T-helper 17 cell (primary cell): ENCODE measurements around the gene KCNA2. TPM values are rescaled to one million over a fixed set of nuclear protein-coding genes. Genes with fewer than 3 reads are reported as not detected.

Experiments
- ATAC-seq: fragments of 150-1000 bp; cut with Tn5 transposase; 2 replicates; pipeline ENCODE4 v1.10.0; 2021; ENCODE audit warnings: mild to moderate bottlenecking, moderate library complexity
- DNase-seq, 3 donors: peaks; one replicate each; pipeline versions ENCODE4 v3.0.0 to v3.0.0-alpha.2; 2020 to 2021
- H3K9me3 ChIP-seq: one replicate; pipeline ENCODE4 v1.7.0; 2013; ENCODE audit warnings: low read length, mild to moderate bottlenecking; ENCODE audit not compliant: control insufficient read depth, poor library complexity, severe bottlenecking
- H3K27ac Mint-ChIP-seq: one replicate; pipeline ENCODE4 v1.8.0; 2022; ENCODE audit warnings: mild to moderate bottlenecking, moderate library complexity, mixed read lengths
- H3K27me3 Mint-ChIP-seq: one replicate; pipeline ENCODE4 v1.8.0; 2022; ENCODE audit warnings: mixed read lengths
- H3K36me3 Mint-ChIP-seq: one replicate; pipeline ENCODE4 v1.8.0; 2022; ENCODE audit warnings: low read depth, mixed read lengths
- H3K4me1 Mint-ChIP-seq: one replicate; pipeline ENCODE4 v1.8.0; 2022; ENCODE audit warnings: mild to moderate bottlenecking, mixed read lengths
- H3K4me3 Mint-ChIP-seq: one replicate; pipeline ENCODE4 v1.8.0; 2022; ENCODE audit warnings: mild to moderate bottlenecking, moderate library complexity, mixed read lengths
- total RNA-seq, 4 donors: library from RNA in 2 of 4; stranded (reverse) in 2 of 4; gene quantifications; one replicate each; pipeline ENCODE4 v1.2.3 and lab custom pipeline; 2022 to 2026

Gene KCNA2
- total RNA-seq, 2 donors from 2014 or later = 3.1 to 3.9 TPM

DNA sequence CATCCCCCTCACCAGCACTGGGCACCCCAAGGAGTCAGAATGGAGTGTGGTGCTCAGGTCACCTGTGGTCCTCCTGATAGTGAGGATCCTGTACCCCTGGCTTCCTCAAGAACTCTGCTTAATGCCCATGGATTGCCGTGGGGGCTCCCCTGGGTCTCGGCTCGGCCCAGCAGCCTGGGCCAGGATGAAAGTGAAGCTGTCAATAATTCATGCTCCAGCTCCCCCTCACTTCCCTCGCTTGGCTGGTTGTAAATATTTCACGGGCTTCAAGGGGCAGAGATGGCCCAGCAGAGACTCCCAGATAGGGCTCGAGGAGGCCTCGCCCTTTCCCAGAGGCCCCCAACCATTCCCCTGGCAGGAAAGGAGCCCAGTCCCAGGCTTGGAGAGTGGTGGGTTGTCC, 44.6 kb downstream of the KCNA2 start:
- Mint-ChIP-seq H3K4me1 (no peaks in the 10 kb centered on the region), H3K36me3 (peaks cover 8% of the 10 kb centered on the region), H3K27me3 (peaks cover 74% of the 10 kb centered on the region), H3K4me3 (no peak overlapping the region), H3K27ac (no peak overlapping the region)
- DNase-seq (no peak), ATAC-seq (no peak)
- H3K9me3 ChIP-seq = no peaks in the 10 kb centered on the region

DNA sequence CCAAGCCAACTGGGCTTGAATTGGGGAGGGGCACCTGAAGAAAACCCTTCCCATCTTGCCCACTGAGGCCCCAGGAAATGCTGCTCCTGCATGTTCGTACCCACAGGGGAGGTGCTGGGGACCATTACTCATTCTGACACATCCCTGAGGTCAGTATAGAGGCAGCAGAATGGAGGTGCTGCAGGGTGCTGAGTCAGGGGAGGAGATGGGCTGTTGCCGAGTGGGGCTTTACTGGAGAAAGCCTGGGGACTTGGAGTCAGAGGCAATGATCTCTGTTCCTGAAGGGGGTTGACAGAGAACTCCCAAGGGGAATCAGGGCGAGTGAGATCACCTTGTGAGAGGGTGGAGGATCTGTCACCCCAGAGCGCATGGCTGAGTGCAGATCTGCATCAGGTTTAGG, 47.0 kb downstream of the KCNA2 start:
- DNase-seq (no peak), ATAC-seq (no peak)
- Mint-ChIP-seq H3K27me3 (peaks cover 64% of the 10 kb centered on the region), H3K27ac (no peak overlapping the region), H3K36me3 (peaks cover 8% of the 10 kb centered on the region), H3K4me1 (no peaks in the 10 kb centered on the region), H3K4me3 (no peak overlapping the region)
- H3K9me3 ChIP-seq = no peaks in the 10 kb centered on the region

GRCh38 chr1:110557481-110557880, 48.7 kb downstream of the KCNA2 start:
- Mint-ChIP-seq H3K27me3 (peaks cover 61% of the 10 kb centered on the region), H3K4me3 (no peak overlapping the region), H3K27ac (no peak overlapping the region), H3K36me3 (peaks cover 15% of the 10 kb centered on the region), H3K4me1 (peaks cover 3% of the 10 kb centered on the region)
- no peaks in the 10 kb centered on the region for H3K9me3 ChIP-seq
- DNase-seq (no peak), ATAC-seq (no peak)

- Mint-ChIP-seq H3K36me3 (peaks cover 13% of the 10 kb centered on the region), H3K27ac (no peak overlapping the region), H3K4me3 (no peak overlapping the region), H3K27me3 (peaks cover 66% of the 10 kb centered on the region), H3K4me1 (peaks cover 3% of the 10 kb centered on the region)
- DNase-seq = no peak
- H3K9me3 ChIP-seq = no peaks in the 10 kb centered on the region
- ATAC-seq = no peak
Measured at GRCh38 chr1:110556471-110556807, 49.7 kb downstream of the KCNA2 start.

DNA sequence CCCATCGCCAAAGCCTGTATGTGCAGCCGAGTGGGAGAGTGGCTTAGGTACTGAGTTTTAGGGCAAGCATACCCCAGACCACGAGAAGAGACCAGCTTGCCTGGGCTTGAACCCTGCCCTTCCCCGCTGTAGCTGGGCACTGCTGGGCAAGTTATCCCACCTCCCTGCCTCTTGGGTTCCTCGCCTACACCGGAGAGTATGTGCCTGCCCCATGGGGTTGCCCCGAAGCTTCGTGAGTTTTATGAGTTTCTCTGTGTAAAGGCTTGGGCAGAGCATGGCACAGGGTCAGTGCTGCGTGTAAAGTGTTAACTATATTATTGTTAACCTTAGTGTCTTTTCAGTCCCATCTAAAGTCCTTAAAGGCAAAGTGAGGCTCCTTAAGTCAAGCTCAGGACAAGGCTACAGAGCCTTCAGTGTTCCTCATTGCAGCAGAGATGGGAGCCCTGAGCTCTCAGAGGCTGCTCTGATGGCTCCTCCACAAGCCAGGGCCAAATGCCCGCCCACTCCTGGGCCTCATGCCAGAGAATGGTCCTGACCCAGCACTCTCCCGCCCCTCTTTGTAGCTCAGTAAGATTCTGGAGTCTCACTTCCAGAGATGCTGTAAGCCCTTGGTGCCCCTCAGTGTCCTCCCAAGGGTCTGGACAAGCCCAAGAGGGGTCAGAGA, 50.2 kb downstream of the KCNA2 start:
- H3K36me3 Mint-ChIP-seq = peaks cover 13% of the 10 kb centered on the region
- no peak overlapping the region for H3K4me3 Mint-ChIP-seq
- H3K4me1 Mint-ChIP-seq = peaks cover 3% of the 10 kb centered on the region
- H3K27ac Mint-ChIP-seq = no peak overlapping the region
- no peak for DNase-seq
- peaks cover 68% of the 10 kb centered on the region for H3K27me3 Mint-ChIP-seq
- ATAC-seq = no peak
- no peaks in the 10 kb centered on the region for H3K9me3 ChIP-seq

DNA sequence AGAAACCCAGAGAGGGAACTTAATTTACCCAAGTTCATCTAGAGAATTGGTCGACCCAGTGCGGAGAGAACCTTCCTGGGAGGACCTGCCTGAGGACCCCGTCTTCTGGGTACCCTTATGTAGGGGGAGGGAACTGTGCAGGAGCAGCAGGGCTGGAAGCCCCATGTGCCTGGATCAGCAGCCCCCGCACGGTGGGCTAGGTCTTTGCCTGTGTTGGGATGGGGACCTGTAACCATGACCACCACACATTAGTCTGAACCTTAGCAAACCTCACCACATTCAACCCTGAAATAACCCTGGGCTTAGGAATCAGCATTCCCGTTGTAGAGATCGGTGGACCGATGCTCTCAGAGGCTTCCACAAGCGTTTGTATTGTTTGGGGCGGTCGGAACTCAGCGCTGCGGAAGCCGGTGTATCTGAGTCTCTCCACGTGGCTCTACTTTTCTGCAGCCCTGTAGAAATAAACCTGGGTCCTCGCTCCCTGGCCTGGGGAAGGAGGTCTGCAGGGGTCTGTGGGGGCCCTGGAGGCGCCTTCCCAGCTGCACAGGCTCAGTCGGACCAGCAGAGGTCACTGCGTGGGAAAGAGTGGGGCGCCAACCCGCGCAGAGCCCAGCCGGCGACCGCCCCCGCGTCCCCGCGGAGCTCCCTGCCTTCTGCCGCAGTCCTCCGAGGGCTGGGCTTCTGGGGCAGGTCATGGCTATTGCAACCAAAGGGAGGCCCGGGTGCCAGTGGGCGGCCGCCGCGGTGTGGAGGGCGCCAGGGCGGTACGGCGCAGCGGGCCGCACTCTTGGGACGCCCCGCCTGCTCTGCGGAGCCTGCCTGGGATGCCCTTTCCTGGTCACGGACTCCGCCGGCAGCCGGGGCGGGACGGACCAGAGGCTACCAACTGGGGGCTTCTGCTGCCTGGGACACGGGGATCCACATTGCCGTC, 51.0 kb downstream of the KCNA2 start:
- Mint-ChIP-seq H3K4me1 (peaks cover 3% of the 10 kb centered on the region), H3K27ac (no peak overlapping the region), H3K36me3 (peaks cover 13% of the 10 kb centered on the region), H3K27me3 (peaks cover 73% of the 10 kb centered on the region), H3K4me3 (peak overlapping the region; percentile 57)
- DNase-seq (peak; percentile 22 to 43 (median 35)), ATAC-seq (peak; percentile 93)
- no peaks in the 10 kb centered on the region for H3K9me3 ChIP-seq

- Mint-ChIP-seq H3K4me3 (no peak overlapping the region), H3K36me3 (peaks cover 7% of the 10 kb centered on the region), H3K4me1 (peaks cover 3% of the 10 kb centered on the region), H3K27ac (no peak overlapping the region), H3K27me3 (peaks cover 75% of the 10 kb centered on the region)
- ATAC-seq = no peak
- no peaks in the 10 kb centered on the region for H3K9me3 ChIP-seq
- no peak for DNase-seq
Measured at GRCh38 chr1:110551278-110551809, 54.8 kb downstream of the KCNA2 start.

DNA sequence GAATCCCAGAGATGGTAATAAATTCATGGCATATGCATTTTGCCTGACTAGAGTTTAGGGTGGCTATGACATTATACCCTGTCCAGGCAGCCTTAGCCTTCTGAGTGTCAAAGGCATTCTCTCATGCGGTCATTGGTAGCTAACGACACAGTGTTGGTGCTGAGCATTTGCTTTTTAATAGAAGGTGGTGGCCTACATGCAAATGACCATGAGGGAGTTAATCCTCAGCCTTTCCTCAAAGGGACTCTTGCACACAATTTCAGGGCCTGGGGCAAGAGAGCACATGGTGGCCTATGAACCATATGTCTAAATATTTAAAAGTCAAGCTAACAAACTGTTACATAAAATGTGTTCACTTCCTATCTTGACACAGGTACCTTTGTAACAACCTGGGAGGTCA, 56.3 kb downstream of the KCNA2 start:
- DNase-seq (no peak), ATAC-seq (no peak)
- Mint-ChIP-seq H3K27ac (no peak overlapping the region), H3K36me3 (peaks cover 9% of the 10 kb centered on the region), H3K4me1 (peaks cover 3% of the 10 kb centered on the region), H3K4me3 (no peak overlapping the region), H3K27me3 (peaks cover 83% of the 10 kb centered on the region)
- no peaks in the 10 kb centered on the region for H3K9me3 ChIP-seq

GRCh38 chr1:110548381-110548780, 57.8 kb downstream of the KCNA2 start:
- DNase-seq (no peak), ATAC-seq (no peak)
- H3K9me3 ChIP-seq = no peaks in the 10 kb centered on the region
- H3K4me1 Mint-ChIP-seq = peaks cover 3% of the 10 kb centered on the region
- H3K4me3 Mint-ChIP-seq = no peak overlapping the region
- no peak overlapping the region for H3K27ac Mint-ChIP-seq
- H3K36me3 Mint-ChIP-seq = peaks cover 9% of the 10 kb centered on the region
- H3K27me3 Mint-ChIP-seq = peaks cover 79% of the 10 kb centered on the region

GRCh38 chr1:110547017-110547416, 59.1 kb downstream of the KCNA2 start:
- H3K27me3 Mint-ChIP-seq = peaks cover 65% of the 10 kb centered on the region
- ATAC-seq (no peak), DNase-seq (no peak)
- H3K4me1 Mint-ChIP-seq = no peaks in the 10 kb centered on the region
- no peak overlapping the region for H3K27ac Mint-ChIP-seq
- peaks cover 2% of the 10 kb centered on the region for H3K36me3 Mint-ChIP-seq
- no peak overlapping the region for H3K4me3 Mint-ChIP-seq
- H3K9me3 ChIP-seq = no peaks in the 10 kb centered on the region

- DNase-seq (no peak), ATAC-seq (no peak)
- Mint-ChIP-seq H3K4me1 (no peaks in the 10 kb centered on the region), H3K36me3 (peaks cover 2% of the 10 kb centered on the region), H3K27me3 (peaks cover 50% of the 10 kb centered on the region), H3K27ac (no peak overlapping the region), H3K4me3 (no peak overlapping the region)
- no peaks in the 10 kb centered on the region for H3K9me3 ChIP-seq
Measured at GRCh38 chr1:110545492-110545891, 60.7 kb downstream of the KCNA2 start.

- ATAC-seq = no peak
- H3K4me1 Mint-ChIP-seq = no peaks in the 10 kb centered on the region
- no peak for DNase-seq
- H3K4me3 Mint-ChIP-seq = no peak overlapping the region
- no peak overlapping the region for H3K27ac Mint-ChIP-seq
- no peaks in the 10 kb centered on the region for H3K9me3 ChIP-seq
- H3K27me3 Mint-ChIP-seq = peaks cover 52% of the 10 kb centered on the region
- H3K36me3 Mint-ChIP-seq = peaks cover 2% of the 10 kb centered on the region
Measured at GRCh38 chr1:110544753-110545152, 61.4 kb downstream of the KCNA2 start.
